GM12878 (cell line): ENCODE results near the gene LCE6A. TPM values are rescaled to one million over a fixed set of nuclear protein-coding genes. Genes with fewer than 3 reads are reported as not detected.

Experiments used
- ATAC-seq: fragments of 200-7000 bp; cut with Tn5 transposase; 3 replicates; pipeline ENCODE4 v1.9.1; 2020; ENCODE audit warnings: mild to moderate bottlenecking, moderate library complexity
- BruUV-seq: library from RNA; stranded (reverse); fragments of 400-500 nt; replicated peaks from 2 replicates; lab custom pipeline; 2021; lab: Mats Ljungman, UMichigan
- CTCF ChIA-PET: fragments of 300-600 bp; sonication (Branson Sonifier 250); formaldehyde crosslinking; extraction: SDS; loops from one replicate; lab custom pipeline; 2021; ENCODE audit warnings: inconsistent platforms; lab: Yijun Ruan, JAX
- POLR2A ChIA-PET: fragments of 350-600 bp; formaldehyde crosslinking; extraction: SDS; loops from one replicate; lab custom pipeline; 2021; ENCODE audit warnings: inconsistent platforms; lab: Charles Lee
- RAD21 ChIA-PET: fragments of 300-600 bp; sonication (Branson Sonifier 250); formaldehyde crosslinking; loops from one replicate; lab custom pipeline; 2023; ENCODE audit warnings: antibody characterized with exemption; ENCODE audit not compliant: unreplicated experiment; lab: Charles Lee
- SMC1A ChIA-PET: fragments of 300-600 bp; sonication (Branson Sonifier 250); formaldehyde crosslinking; loops from one replicate; lab custom pipeline; 2023; ENCODE audit not compliant: unreplicated experiment, uncharacterized antibody; lab: Charles Lee
- DNase-seq: peaks from one replicate; pipeline ENCODE4 v3.0.0-alpha.2; 2011; ENCODE audit warnings: low read depth, low spot score
- FAIRE-seq: peaks from 3 replicates; lab custom pipeline; 2011; peaks lifted over from hg19 to GRCh38; lab: Jason Lieb, UNC
- H2AFZ ChIP-seq: 2 replicates; pipeline ENCODE4 v1.6.0; 2011; ENCODE audit warnings: low read depth, low read length, control low read depth; ENCODE audit not compliant: control insufficient read depth
- H3K27ac ChIP-seq: 2 replicates; pipeline ENCODE4 v1.5.1; 2011; ENCODE audit warnings: control low read depth; ENCODE audit not compliant: control insufficient read depth, insufficient read depth
- H3K27me3 ChIP-seq, 2 experiments: replicated peaks in 1 of 2; 2 replicates each; pipeline versions ENCODE4 v1.6.0 to v1.6.1; 2011; ENCODE audit warnings: low read length in 1 of 2; ENCODE audit not compliant: control insufficient read depth in 2 of 2, insufficient read depth in 2 of 2
- H3K36me3 ChIP-seq, 2 experiments: 2 replicates each; pipeline ENCODE4 v1.5.1; 2011; ENCODE audit warnings: low read length in 1 of 2; ENCODE audit not compliant: control insufficient read depth in 2 of 2, insufficient read depth in 2 of 2
- H3K4me1 ChIP-seq: 2 replicates; pipeline ENCODE4 v1.6.1; 2011; ENCODE audit warnings: mild to moderate bottlenecking, low read length, moderate library complexity, mixed read lengths; ENCODE audit not compliant: control insufficient read depth, insufficient read depth
- H3K4me2 ChIP-seq: 2 replicates; pipeline ENCODE4 v1.6.0; 2011; ENCODE audit warnings: control low read depth; ENCODE audit not compliant: control insufficient read depth, insufficient read depth
- H3K4me3 ChIP-seq: fragments of 200-600 bp; sonication (generic); 2 replicates; pipeline ENCODE4 v1.5.1; 2016
- H3K79me2 ChIP-seq: 2 replicates; pipeline ENCODE4 v1.6.0; 2011; ENCODE audit warnings: low read length; ENCODE audit not compliant: control insufficient read depth, insufficient read depth
- H3K9ac ChIP-seq: 2 replicates; pipeline ENCODE4 v1.8.0; 2011; ENCODE audit warnings: low read length, control low read depth, mixed read lengths; ENCODE audit not compliant: control insufficient read depth, insufficient read depth
- H3K9me3 ChIP-seq: replicated peaks from 3 replicates; pipeline ENCODE4 v1.5.1; 2011; ENCODE audit warnings: mild to moderate bottlenecking, low read length; ENCODE audit not compliant: control insufficient read depth, insufficient read depth
- H4K20me1 ChIP-seq: 2 replicates; pipeline ENCODE4 v1.6.0; 2011; ENCODE audit not compliant: control insufficient read depth, insufficient read depth
- BHLHE40 ChIP-seq, 2 experiments: fragments of 450-650 bp in 1 of 2; IDR thresholded peaks; 2 replicates each; pipeline ENCODE4 v1.6.1; 2011 to 2017; ENCODE audit warnings: low read depth in 2 of 2, borderline replicate concordance in 1 of 2, improper control_type of control experiment in 1 of 2, low read length in 1 of 2, mild to moderate bottlenecking in 1 of 2
- SRF ChIP-seq, 2 experiments: IDR thresholded peaks; 2 replicates each; pipeline ENCODE4 v1.6.1; 2011; ENCODE audit warnings: low read depth in 2 of 2, low read length in 2 of 2, mild to moderate bottlenecking in 1 of 2, moderate library complexity in 1 of 2
- ZNF217 ChIP-seq: fragments of 450-650 bp; IDR thresholded peaks from 2 replicates; pipeline ENCODE4 v1.6.1; 2017; ENCODE audit warnings: antibody characterized with exemption, mild to moderate bottlenecking
- in situ Hi-C: fragments of 300-500 bp; cut with MboI; formaldehyde crosslinking; loops from 9 replicates; pipeline ENCODE4 v1.14.3; 2018; ENCODE audit warnings: mixed read lengths
- intact Hi-C: fragments of 100-400 bp; cut with micrococcal nuclease; formaldehyde crosslinking; loops from one replicate; pipeline ENCODE4 v1.14.2; 2022; ENCODE audit not compliant: unreplicated experiment
- polyA plus RNA-seq, 11 experiments: library from polyadenylated mRNA; depleted of rRNA in 4 of 11; unstranded in 6 of 11; stranded (reverse) in 5 of 11; fragments of >200 nt; fragmentation: Nextera tagmentation in 4 of 11; fragmentation: Illumina TruSeq in 1 of 11; extraction: Ambion mirVana in 4 of 11; extraction: Trizol in 1 of 11; gene quantifications; 1 replicate in 1 of 11; 2 replicates in 10 of 11; pipeline versions ENCODE4 v1.2.1 to v1.2.3, GENCODE V29; 2011 to 2016; ENCODE audit warnings: inconsistent platforms in 2 of 11, missing spikeins in 2 of 11, low read depth in 1 of 11
- total RNA-seq, 4 experiments: library from RNA; depleted of rRNA in 3 of 4; stranded (reverse); fragments of >200 nt in 3 of 4; fragmentation: Illumina TruSeq in 1 of 4; extraction: Trizol in 1 of 4; gene quantifications; 2 replicates each; pipeline versions ENCODE4 v1.2.1 to v1.2.3, GENCODE V29; 2013 to 2021
- TF ChIP-seq, protein P1 (sequence below): fragments of 450-650 bp; IDR thresholded peaks from 2 replicates; pipeline ENCODE4 v1.6.1; 2017; ENCODE audit warnings: mild to moderate bottlenecking, low read depth, inconsistent platforms; ENCODE audit not compliant: poor library complexity, severe bottlenecking
- TF ChIP-seq, protein P2 (sequence below): fragments of 450-650 bp; IDR thresholded peaks from 2 replicates; pipeline ENCODE4 v1.6.1; 2017; ENCODE audit warnings: borderline replicate concordance

The LCE6A gene
- total and polyA plus RNA-seq, 10 of the 15 experiments (the other 5 are each of a cell fraction or from before 2014, with no cell fraction given): 0.45 TPM; not detected in 9

DNA sequence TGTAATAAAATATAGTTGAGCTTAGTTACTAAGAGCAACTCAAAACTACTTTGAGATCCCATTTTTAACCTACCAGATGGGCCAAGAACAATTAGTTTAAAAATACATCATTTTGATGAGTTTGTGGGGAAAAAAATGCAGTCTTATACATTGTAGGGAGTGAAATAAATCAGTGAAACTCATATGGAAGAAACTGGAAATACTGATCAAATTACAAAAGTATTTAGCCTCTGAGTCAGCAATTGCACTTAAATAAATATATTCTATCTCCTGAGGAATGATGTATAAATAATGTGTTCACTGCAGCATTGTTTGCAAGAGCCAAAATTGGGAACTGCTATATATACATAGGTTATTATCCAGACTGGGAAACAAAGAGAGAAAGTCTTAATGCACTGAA lies 30.8 kb downstream of the LCE6A start:
- in situ Hi-C loops: loop anchor here (5.0 to 10.0 kb wide), 3 partner anchors 54 to 354 kb away; no protein-coding TSS in a partner anchor
- ATAC-seq: no peak

More for the DNA sequence above, 30.8 kb downstream of the LCE6A start:
- no peak overlapping the region for H2AFZ ChIP-seq
- DNase-seq: no peak
- H3K4me3 ChIP-seq: no peak overlapping the region
- H3K27me3 ChIP-seq: no peaks in the 10 kb centered on the region
- intact Hi-C loops: loop anchor here (10.0 kb wide), 1 partner anchor 161 kb away; the partner anchor contains the start of gene SPRR1B
- no peaks in the 10 kb centered on the region for H3K79me2 ChIP-seq
- FAIRE-seq: no peak
- no peaks in the 10 kb centered on the region for H4K20me1 ChIP-seq
- POLR2A ChIA-PET: interaction anchor here (0.7 kb wide), 1 partner anchor 88 kb away, joined by 3 read pairs; no protein-coding TSS in a partner anchor
- H3K4me2 ChIP-seq: no peak overlapping the region
- peaks cover 19% of the 10 kb centered on the region for H3K4me1 ChIP-seq
- TF ChIP-seq, protein P1, sequence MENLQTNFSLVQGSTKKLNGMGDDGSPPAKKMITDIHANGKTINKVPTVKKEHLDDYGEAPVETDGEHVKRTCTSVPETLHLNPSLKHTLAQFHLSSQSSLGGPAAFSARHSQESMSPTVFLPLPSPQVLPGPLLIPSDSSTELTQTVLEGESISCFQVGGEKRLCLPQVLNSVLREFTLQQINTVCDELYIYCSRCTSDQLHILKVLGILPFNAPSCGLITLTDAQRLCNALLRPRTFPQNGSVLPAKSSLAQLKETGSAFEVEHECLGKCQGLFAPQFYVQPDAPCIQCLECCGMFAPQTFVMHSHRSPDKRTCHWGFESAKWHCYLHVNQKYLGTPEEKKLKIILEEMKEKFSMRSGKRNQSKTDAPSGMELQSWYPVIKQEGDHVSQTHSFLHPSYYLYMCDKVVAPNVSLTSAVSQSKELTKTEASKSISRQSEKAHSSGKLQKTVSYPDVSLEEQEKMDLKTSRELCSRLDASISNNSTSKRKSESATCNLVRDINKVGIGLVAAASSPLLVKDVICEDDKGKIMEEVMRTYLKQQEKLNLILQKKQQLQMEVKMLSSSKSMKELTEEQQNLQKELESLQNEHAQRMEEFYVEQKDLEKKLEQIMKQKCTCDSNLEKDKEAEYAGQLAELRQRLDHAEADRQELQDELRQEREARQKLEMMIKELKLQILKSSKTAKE: no peak
- TF ChIP-seq BHLHE40 (IDR thresholded peaks at IDR 0.05; ENCODE audit: borderline replicate concordance in 1 of 2, low read depth in 2 of 2, low read length in 1 of 2) (no peak), ZNF217 (no peak), SRF (IDR thresholded peaks at IDR 0.05; ENCODE audit: low read depth in 2 of 2, low read length in 2 of 2) (no peak)
- TF ChIP-seq, protein P2, sequence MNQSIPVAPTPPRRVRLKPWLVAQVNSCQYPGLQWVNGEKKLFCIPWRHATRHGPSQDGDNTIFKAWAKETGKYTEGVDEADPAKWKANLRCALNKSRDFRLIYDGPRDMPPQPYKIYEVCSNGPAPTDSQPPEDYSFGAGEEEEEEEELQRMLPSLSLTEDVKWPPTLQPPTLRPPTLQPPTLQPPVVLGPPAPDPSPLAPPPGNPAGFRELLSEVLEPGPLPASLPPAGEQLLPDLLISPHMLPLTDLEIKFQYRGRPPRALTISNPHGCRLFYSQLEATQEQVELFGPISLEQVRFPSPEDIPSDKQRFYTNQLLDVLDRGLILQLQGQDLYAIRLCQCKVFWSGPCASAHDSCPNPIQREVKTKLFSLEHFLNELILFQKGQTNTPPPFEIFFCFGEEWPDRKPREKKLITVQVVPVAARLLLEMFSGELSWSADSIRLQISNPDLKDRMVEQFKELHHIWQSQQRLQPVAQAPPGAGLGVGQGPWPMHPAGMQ: no peak
- CTCF ChIA-PET: interaction anchor here (1.1 to 7.4 kb wide), 5 partner anchors 53 to 355 kb away, joined by 5 to 106 read pairs (median 49); no protein-coding TSS in a partner anchor
- no peak overlapping the region for H3K9ac ChIP-seq
- H3K9me3 ChIP-seq: no peaks in the 10 kb centered on the region
- no peaks in the 10 kb centered on the region for H3K36me3 ChIP-seq
- SMC1A ChIA-PET: interaction anchor here (1.1 to 6.0 kb wide), 4 partner anchors 10 to 319 kb away, joined by 3 to 49 read pairs (median 4); no protein-coding TSS in a partner anchor
- RAD21 ChIA-PET: interaction anchor here (1.5 to 5.4 kb wide), 2 partner anchors 53 to 319 kb away, joined by 10 to 60 read pairs; no protein-coding TSS in a partner anchor
- BruUV-seq: no TSS peak
- H3K27ac ChIP-seq: no peak overlapping the region
